ENCODE data around the gene RNASEH2A.

The RNASEH2A gene

DNA sequence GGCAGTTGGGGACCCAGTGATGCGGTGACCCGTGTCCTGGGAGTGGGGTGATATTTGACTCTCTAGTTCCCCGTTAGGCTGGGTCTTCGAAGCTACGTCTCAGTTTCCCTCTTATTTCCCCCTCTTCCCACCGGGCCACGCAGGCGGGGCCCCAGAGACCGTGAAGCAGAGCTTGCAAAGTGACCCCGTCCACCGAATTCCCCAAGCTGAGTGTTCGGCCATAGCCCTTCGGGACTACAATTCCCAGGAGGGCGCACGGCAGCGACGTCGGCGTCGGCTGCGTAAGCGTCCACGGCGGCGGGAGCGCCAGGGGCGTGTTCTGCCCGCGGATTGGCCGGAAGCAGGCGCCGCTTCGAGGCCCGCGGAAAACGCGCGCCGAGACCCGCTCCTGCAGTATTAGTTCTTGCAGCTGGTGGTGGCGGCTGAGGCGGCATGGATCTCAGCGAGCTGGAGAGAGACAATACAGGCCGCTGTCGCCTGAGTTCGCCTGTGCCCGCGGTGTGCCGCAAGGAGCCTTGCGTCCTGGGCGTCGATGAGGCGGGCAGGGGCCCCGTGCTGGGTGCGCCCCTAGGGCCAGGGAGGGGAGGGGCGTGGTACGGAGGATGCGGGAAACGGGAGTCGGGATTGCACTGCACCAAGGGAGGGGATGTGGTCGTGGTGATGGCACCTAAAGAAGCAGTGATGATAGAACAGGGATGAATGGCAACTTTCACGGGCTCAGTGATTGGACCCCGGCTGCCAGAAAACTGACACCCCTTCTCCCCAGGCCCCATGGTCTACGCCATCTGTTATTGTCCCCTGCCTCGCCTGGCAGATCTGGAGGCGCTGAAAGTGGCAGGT is at the start of gene RNASEH2A:
Gene RNASEH2A, plus strand, starts transcription at position 343 of the 840 bp plus-strand sequence. Its CDS starts 90 bp downstream, at position 433.
- peak; percentile 80 for DNase-seq (ENCODE audit: low read depth)

DNA sequence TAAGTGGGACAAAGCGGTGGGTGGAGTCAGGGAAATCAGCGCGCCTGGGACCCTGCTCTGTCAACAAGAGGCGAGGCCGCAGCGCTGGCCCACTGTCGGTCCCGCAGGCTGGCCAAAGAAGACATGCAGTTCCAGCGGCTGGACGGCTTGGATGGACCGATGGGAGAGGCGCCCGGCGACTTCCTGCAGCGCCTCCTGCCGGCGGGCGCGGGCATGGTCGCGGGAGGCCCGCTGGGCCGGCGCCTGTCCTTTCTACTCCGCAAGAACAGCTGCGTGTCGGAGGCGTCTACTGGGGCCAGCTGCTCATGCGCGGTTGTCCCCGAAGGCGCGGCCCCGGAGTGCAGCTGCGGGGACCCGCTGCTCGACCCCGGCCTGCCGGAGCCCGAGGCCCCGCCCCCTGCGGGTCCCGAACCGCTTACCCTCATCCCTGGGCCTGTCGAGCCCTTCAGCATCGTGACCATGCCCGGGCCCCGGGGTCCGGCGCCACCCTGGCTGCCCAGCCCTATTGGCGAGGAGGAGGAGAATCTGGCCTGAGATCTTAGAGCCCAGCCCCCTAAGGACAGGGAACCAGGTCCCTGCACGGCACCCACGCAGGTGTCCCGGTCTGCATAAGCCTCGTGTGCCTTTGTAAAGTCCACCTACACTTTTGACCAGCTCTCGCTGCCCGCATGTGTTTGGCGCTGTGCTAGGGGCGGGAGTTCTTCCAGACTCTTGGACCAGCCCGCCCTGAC is 48.7 kb upstream of the RNASEH2A start:
- DNase-seq (ENCODE audit: low read depth) = peak; percentile 53

DNA sequence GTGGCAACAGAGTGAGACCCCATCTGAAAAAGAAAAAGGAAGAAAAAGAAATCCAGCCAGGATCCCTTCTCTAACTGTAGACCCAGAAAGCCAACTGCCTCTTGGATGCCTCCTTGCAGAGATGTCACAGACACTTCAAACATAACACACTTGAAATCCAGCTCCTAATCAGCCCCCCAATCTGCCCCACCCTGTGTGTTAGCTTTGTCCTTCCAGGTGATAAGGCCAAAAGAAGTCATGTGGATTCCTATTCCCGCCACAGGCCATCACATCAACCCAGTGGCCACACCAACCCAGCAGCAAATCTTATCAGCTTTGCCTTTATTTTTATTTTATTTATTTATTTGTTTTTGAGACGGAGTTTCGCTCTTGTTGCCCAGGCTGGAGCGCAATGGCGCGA is 46.7 kb upstream of the RNASEH2A start:
- DNase-seq (ENCODE audit: low read depth) = no peak

DNA sequence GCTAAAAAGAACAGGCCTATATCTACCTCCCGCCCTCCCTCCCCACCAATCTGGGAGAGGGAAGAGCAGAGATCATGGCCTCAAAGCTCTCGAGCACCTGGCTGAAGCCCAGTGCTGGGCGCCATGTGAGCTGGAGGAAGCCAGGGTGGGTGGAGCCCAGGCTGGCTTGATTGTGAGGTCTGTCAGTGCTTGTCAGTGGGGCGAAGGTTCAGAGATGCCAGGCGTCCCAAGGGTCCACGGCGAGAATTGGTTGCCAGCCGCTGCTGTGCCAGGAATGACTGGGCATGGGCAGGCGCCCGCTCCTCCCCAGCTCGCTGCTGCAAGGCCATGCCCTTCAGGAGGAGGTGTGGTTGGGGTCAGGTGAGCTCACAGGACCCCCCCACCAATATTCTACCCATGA is 43.3 kb upstream of the RNASEH2A start:
- no peak for DNase-seq (ENCODE audit: low read depth)

DNA sequence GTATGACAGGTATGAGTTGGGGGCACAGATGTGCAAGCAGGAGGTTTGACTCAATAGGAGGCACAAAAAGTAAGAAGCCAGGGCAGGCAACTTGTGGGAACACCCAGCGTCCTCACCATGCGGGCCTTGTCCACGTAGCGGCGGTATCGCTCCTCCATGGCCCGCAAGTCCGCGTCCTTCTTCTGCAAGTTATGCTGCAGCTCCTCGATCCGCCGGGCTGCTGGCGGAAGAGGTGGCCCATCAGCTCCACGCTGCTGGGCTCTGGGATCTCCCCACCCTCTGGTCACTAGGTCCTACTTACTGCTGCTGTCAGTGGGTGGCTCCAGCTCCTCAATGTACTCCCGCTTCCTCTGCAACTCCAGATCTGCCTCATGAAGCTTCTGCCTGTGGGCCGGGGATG is 41.7 kb upstream of the RNASEH2A start:
- DNase-seq (ENCODE audit: low read depth) = no peak

DNA sequence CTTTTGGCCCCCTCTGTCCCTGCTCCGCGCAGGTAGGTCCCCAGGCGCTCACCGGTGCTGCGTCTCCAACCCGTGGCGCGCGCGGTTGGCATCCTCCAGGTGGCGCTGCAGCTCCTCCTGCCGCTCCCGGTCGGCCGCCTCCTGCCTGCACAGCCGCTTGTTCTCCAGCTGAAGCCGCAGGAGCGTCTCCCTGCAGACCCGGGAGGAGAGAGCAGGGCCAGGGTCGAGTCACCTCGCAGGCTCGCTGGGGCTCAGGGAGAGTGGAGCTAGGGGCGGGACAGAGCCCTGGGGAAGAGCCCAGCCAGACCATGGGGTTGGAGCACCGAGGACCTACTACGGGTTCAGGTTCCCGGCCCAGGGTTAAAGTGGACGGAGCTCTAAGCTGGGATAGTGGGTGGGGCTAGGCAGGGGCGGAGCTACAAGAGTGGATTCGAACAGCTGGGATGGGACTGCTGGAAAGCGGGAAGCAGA is 40.3 kb upstream of the RNASEH2A start:
- DNase-seq (ENCODE audit: low read depth) = peak; percentile 77

DNA sequence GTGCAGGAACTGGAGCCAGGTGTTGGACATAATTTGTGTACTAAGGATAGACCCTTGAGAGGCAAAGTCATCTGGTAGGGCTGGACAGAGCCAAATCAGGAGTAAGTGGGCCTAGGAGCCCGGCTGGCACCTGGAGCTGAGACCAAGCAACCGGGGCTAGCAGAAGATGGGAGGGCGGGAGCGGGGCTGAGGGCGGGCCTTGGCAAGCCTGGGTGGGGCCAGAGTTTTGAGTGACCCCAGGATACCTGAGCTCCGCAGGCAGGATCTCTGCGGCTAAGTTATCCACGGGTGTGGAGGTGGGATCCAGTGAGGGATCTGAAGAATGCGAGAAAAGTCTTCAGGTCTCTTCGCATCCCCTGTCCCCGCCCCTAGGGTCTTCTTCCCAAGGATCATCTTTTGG is 39.2 kb upstream of the RNASEH2A start:
- no peak for DNase-seq (ENCODE audit: low read depth)

DNA sequence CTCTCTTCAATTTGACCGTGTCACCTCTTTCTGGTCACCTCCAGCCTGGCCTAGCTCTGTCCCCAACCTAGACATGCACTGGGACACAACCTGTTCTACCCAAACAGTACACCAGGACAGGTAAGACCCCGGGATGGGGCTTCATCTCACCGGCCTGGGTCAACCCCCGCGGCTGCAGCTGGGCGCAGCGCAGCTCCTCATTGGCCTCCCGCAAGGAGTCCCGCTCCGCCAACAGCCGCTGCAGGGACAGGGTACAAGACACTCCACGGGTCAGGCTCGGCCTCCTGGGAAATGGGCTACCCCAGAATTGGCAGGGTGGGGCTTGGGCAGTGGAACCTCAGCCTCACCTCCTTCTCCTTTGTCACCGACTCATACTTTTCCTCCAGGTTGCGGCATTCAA is 38.7 kb upstream of the RNASEH2A start:
- DNase-seq (ENCODE audit: low read depth) = no peak

DNA sequence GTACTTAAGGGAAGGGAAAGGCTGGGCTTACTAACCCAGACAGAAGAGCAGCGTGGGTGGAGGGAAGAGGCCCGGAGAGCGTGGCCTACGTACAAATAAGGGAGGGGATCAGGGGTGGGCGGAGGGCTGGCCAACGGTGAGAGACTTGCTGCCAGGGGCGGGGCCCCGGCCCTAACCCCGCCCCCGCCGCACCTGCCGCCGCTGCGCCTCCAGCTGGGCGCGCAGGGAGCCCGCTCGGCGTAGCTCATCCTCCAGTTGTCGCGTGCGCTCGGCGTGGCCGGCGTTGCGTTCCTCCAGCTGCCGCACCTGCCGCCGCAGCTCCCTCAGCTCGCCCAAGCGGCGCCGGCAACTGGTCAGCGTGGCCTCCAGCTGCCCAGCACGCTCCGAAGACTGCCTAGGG is 36.7 kb upstream of the RNASEH2A start:
- peak; percentile 58 for DNase-seq (ENCODE audit: low read depth)

DNA sequence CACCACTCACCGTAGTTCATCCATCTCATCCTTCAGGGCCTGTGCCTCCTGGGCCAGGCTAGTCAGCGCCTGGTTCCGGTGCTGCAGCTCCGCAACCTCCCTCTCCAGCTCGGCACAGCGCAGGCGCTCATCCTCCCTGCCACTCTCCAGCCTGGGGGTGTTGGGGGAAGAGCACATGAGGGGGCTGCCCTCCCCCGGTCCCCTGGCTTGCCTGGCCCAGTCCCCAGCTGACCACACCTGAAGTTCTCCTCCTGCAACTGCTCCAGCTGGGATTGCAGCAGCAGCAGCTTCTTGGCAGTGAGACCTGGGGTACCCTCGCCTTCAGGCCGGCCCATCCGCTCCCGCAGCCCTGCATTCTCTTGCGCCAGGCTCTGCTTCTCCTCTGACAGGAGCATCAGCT is 35.5 kb upstream of the RNASEH2A start:
- no peak for DNase-seq (ENCODE audit: low read depth)

DNA sequence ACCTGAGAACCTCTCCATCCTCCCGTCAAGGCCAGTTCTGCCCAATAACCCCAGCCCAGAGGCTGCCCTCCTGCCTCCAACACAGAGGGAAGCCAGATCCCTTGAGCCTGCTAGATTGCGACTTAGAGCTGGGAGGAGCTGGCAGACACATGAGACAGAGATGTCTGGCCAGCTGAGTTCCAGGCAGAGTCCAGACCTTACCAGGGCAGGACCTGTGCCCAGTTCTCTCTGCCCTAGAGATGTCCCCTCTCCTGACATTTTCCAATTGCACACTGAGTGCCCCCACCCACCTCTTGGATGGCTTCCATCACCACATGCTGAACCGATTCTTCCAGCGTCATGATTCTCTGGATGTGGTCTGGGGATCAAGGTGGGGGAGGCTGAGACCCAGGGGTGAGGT is 34.1 kb upstream of the RNASEH2A start:
- no peak for DNase-seq (ENCODE audit: low read depth)

DNA sequence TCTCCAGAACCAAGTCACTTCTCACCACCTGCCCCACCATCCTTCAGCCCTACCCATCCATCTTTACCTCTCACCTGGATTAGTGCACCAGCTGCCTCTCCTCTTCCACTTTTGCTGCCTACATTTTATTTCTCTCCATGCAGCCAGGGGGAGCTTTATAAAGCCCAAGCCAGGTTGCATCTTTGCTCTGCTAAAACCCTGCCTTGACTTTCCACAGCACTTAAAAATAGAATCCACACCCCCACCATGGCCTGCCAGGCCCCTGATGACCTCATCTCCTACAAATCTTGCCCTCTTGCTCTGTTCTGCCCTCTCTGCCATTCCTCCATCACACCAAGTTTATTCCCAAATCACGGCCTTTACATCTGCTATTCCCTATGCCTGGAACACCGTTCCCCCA is 32.8 kb upstream of the RNASEH2A start:
- no peak for DNase-seq (ENCODE audit: low read depth)

DNA sequence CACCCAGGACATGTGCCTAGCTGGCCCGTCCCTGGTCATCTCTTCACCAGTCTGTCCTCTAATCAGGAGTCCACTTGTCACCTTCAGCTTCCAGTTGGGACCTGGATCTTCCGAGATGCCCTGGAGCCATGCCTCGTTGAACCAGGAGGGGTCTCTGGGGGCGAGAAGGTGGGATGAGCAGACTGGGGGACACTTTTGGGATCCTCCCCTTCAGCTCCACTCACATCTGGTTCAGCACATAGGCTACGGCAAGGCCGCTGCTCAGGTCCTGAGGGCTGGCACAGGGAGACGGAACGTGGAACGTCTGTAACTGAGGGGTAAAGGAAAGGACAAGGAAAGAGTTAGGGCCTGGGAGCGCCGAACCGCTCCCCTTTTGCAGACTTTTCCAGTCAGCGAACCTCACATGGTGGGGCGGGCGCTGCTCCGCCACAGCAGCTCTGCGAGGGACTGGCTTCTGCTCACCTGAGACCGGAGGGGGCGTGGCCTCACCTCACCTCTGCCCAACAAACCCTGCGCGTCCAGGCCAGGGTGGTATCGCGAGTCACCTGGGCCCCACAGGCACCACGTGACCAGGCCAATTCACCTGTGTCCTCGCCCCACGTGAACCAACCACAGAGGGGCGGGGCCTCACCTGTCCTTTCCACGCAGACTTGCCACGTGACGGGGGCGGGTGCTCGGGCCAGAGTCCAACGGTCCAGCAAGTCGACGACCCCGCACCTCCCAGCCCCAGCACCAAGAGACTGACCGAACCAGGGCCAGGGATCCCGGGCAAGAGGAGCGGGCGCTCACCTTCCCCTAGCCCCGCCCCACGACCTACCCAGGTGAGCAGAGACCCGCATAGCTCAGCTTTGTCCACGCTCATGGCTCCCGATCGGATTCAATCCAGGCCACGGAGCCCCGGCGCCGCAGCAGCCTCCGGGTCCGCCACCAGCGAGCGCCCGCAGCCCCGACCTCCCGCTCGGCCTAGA is 31.5 kb upstream of the RNASEH2A start, which contains the start of gene HOOK2:
Gene HOOK2, minus strand, starts transcription at position 965 of the 968 bp plus-strand sequence. Its CDS starts 103 bp downstream, at position 862.
- no peak for DNase-seq (ENCODE audit: low read depth)

DNA sequence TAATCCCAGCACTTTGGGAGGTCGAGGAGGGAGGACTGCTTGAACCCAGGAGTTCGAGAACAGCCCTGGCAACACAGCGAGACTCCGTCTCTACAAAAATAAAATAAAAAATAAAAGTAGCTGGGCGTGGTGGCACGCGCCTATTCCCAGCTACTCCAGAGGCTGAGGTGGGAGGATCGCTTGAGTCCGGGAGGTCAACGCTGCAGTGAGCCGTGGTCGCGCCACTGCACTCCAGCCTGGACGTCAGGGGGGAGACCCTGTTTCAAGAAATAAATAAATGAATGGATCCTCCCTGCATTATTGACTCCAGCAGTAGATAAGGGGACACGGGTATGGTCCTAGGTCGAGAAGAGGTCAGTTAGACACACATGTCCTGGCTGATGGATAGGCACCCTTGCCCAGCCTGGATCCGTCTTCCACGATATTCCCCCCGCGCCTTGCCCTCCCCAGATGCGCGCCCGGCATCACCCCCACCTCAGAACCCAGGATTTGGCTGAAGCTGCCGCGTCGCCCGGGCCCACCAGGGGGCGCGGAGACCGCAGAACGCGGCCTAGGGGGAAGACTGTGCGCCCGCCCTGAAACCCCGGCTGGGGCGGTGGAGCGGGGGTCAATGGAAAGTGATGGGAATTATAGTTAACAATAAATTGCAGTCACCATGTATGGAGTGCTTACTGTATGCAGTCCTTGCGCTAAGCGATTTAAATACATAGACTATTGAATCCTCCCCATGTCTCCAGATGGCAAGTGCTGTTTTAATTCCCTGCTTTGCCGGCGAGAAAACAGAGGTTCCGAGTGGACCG is 29.0 kb upstream of the RNASEH2A start:
- peak; percentile 79 for DNase-seq (ENCODE audit: low read depth)

DNA sequence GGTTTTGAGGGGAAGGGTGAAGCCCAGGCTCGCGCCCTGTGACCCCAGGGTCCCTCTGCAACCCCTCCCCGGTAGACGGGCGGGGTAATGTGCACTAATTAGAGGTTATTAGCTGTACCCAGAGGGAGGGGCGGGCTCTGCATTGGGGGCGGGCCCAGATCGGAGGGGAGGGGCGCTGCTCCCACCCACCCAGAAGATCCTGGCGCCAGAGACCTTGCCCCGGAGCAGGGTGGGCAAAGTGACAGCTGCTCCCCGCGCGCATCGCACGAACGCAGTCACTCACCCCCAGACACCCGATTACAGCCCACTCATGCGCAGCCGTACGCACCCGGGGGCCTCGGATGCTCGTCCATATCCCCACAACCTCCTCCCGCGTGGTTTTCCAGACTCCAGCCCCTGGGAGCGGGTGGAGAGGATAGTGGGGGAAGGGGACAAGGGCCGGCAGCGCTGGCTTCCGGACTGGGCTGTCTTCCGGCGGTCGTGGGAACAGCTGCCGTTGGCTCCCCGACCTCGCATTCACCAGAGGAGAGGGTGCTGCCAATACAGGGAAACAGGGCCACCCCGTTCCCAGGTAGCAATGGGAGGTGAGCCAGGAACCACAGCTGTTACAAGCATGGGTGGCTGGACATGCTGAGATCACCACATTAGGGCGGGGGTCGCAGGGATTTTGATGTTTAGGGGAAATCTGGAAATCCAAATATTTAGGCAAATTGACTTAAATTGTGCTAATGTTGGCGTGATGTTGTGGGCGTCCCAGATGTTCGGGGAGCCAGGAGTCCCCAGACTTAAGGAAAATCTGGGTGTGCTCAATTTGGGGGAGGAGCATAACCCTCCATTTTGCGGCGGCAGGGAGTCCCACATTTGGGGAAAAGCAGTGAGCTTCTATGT is 28.1 kb upstream of the RNASEH2A start:
- no peak for DNase-seq (ENCODE audit: low read depth)

DNA sequence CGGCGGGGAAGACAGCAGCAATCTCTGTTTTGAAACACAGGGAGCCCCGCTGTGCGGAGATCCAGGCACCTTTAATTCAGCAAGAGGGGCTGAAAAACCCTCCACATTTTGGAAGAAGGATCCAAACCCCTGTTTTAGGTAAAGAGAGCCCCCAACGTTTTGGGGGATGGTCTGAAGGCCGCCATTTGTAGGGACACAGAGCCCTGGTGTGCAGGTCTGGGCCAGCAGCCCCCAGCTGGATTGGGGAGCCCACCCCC is 27.6 kb upstream of the RNASEH2A start:
- no peak for DNase-seq (ENCODE audit: low read depth)

DNA sequence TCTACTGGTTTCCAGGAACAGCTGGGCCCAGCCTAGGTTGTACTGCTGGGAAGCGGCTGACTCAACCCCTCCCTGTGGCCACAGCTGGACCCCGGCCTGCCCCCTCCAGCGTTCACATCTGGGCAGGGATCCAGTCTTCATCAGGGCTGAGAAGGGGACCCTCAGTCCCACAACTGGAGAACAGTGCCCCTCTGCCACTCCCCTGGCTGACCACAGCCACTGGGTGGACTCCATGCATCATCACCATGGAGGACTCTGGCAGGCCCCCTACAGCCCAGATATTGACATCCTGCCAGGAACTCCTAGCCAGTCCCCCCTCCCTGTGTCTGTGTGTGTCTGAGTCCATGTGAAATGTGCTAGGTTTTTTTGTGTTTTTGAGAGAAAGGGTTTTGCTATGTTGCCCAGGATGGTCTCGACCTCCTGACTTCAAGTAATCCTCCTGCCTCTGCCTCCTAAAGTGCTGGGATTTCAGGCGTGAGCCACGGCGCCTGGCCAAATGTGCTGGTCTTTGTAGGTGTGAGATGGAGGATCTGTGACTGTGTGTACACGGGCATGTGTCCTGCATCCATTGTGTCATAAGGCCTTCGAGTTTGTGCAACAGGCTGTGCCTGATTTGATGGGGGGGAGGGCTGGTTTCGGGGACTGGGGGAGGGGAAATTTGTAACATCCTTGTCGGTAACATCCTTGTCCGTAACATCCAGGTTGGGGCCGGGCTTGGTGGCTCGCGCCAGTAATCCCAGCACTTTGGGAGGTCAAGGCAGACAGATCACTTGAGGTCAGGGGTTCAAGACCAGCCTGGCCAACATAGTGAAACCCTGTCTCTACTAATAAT is 27.0 kb upstream of the RNASEH2A start:
- DNase-seq (ENCODE audit: low read depth) = no peak

DNA sequence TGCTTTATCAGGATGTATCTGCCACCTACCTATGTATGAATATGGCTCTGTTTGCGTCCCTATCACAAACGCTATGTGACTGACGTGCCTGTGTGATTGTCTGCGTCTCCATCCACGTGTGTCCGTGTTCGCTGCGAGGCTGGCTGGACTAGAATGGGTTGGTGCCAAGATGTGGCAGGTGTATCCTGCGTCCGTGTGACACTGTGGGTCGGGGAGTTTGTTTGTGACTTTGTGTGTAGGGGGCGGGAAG is 24.3 kb upstream of the RNASEH2A start:
- DNase-seq (ENCODE audit: low read depth) = no peak

DNA sequence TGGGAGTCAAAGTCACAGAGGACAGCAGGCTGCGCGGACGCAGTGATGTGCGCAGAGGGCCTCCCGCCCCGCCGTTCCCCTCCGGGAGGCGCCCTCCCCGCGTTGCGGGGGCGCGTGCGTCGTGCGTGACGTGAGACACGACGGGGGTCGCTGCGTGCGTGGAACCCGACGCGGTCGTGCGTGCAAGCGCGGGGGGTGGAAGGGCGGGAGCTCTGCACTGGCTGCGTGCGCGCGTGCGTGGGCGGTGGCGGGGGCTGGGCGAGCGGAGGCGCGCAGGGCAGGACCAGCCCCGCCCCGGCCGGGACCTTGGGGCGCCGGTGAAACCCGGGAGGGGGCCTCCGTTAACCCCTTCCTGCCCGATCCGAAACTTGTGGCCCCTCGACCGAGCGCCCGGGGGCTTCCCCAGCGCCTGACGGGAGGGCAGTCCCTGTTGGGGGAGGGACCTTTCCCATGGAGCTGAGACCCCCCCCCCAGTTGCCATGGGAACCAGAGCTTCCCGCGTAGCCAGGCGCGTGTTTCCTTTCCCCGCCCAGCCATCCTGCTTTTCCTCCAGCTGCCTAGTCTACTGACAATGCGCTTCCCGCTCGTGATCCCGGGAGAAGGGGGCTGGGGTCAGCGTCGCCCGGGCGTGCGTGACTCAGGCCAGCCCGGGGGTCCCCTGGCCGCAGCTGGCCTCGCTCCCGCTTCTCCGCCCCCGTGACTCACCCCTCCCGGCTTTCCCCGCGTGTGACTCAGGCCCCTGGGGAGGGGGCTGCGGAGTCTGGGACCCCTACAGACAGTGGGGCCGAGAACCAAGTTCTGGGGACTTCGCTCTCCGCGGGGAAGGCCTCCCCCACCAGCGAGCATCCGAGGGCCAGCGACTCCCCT is 23.7 kb upstream of the RNASEH2A start:
- DNase-seq (ENCODE audit: low read depth) = peak; percentile 85
